Measurements from ENCODE around the gene EPN2.
A peak's percentile ranks its signal among the peaks of the same experiment; 100 is the strongest.

EPN2 gene

GRCh38 chr17:19381741-19382444, 144.7 kb downstream of the EPN2 start:
- DNase-seq (ENCODE audit: low spot score): no peak

GRCh38 chr17:19382531-19383444, 145.6 kb downstream of the EPN2 start:
- no peak for DNase-seq (ENCODE audit: low spot score)

- no peak for DNase-seq (ENCODE audit: low spot score)
Measured at GRCh38 chr17:19383681-19384470, 146.7 kb downstream of the EPN2 start.

- peak; percentile 90 for DNase-seq (ENCODE audit: low spot score)
Measured at GRCh38 chr17:19384723-19385391, 147.7 kb downstream of the EPN2 start.

- DNase-seq (ENCODE audit: low spot score): no peak
Measured at GRCh38 chr17:19385521-19385983, 148.4 kb downstream of the EPN2 start.
